Activated T-cell treated with anti-CD3 and anti-CD28 coated beads, Interleukin-2, amount 50 U/mL, for 48 hours (primary cell): ENCODE data around the gene PLK5.
"Not testable (repeated sequence)": the region's sequence is repeated elsewhere in the genome, so short reads cannot be mapped to it uniquely, and the experiment has no call there.

Source experiments
- DNase-seq, 2 experiments: peaks; one replicate each; pipeline ENCODE4 v3.0.0-alpha.2; 2020

The PLK5 gene

DNA sequence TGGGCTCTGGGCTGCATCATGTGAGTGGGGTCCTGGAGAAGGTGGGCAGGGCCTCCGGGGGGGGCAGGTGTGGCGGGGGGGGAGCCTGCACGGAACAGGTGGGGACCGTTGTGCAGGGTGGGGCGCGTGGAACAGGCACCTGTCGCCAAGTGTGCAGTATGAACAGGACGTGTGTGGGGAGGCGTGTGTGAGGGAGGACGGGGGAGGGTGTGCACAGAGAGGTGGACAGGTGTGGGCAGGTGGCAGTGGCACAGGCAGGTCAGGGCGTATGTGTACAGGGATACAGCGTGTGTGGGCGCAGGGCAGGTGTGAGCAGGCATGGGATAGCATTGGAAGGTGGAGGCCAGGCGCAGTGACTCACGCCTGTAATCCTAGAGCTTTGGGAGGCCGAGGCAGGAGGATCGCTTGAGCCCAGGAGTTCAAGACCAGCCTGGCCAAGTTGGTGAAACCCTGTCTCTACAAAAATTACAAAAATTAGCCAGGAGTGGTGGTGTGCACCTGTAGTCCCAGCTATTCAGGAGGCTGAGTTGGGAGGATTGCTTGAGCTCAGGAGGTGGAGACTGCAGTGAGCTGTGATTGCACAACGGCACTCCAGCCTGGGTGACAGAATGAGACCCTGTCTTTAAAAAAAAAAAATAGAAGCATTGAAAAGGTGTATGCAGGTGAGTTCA is 3.2 kb downstream of the PLK5 start:
- DNase-seq = no peak

DNA sequence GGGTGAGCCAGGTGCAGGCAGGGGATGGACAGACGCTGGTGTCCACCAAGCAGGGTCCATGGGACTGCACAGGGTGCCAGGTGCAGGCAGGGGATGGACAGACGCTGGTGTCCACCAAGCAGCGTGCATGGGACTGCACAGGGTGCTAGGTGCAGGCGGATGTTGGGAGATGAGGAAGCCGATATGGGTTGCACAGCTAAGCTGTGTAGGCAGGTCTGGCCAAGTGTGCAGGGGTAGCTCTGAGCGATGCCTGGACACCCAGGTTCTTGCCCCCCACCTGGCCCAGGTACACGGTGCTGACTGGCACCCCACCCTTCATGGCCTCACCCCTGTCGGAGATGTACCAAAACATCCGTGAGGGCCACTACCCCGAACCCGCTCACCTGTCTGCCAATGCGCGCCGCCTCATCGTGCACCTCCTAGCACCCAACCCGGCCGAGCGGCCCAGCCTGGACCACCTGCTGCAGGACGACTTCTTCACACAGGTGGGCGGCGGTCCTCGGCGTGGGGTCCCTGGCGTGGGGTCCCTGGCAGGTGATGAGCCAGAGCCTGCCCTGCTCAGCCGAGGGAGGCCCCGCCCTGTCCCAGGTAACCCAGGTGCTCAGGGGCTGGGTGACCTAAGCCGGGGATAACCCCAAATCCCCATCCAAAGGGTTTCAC is 3.9 kb downstream of the PLK5 start:
- no peak for DNase-seq

DNA sequence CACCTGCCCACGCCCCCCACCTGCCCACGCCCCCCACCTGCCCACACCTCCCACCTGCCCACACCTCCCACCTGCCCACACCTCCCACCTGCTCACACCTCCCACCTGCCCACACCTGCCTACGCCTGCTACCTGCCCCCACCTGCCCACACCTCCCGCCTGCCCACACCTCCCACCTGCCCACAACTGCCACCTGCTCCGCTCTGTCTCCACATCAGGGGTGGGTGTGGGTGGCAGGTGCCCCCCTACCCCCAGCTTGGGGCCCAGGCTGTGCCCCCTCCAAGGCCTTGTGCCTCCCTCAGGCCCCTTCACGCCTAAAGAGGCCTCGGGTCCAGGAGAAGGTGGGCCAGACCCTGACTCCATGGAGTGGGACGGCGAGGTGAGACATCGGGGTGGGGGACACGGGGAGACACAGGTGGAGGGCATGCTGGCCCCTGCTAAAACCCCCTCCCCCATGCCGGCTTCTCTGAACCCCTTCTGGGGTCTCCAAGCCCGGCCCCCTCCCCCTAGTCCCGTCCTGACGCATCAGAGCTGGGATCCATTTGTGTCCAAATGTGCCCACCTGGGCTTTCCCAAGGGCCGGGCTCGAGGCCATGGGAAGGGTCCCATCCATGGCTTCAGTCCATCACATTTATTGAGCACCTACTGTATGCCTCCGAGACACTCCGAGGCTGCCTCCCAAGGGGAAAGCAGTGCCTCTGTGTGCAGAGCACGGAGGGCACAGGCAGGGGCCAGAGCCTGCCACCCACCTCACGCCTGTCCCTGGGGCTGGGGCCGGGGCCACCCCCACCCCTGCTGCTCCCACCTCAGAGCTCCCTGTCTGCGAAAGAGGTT is 4.9 kb downstream of the PLK5 start:
- DNase-seq = no peak

DNA sequence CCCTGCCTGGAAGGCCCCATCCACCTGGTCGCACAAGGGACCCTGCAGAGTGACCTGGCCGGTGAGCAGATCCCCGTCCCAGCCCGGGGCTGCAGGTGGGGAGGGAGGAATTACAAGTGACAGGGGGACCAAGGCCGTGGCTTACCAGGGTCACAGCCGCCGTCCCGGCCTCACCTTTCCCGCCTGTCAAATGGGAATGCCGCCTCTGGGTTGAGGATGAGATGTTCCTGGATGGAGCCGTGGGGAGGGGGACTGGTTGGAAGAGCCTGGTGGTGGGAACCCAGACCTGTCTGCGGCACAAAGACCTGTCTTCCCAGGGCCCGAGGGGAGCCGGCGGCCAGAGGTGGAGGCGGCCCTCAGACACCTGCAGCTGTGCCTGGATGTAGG is 5.5 kb downstream of the PLK5 start:
- DNase-seq = no peak

DNA sequence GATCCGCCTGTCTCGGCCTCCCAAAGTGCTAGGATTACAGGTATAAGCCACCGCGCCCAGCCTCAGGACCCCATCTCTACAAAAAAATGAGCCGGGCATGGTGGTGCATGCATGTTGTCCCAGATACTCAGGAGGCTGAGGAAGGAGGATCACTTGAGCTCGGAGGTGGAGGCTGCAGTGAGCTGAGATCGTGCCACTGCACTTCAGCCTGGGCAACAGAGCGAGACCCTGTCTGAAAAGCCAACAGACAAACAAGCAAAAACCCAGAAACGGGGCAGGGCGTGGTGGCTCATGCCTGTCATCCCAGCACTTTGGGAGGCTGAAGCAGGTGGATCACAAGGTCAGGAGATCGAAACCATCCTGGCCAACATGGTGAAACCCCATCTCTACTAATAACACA is 7.0 kb downstream of the PLK5 start:
- not testable (repeated sequence) for DNase-seq

DNA sequence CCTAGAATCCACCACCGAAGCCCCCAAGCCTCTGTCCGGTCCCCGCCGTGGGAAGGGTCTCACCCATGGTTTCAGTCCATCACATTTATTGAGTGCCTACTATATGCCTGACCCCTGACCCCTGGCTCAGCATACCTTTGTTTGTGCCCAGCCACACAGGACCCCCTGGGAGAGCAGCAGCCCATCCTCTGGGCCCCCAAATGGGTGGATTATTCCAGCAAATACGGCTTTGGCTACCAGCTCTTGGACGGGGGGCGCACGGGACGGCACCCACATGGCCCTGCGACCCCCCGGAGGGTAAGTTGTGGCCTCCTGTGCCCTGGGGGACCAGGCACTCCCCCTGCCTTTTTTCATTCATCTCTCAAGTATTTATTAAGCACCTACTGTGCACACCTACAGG is 7.7 kb downstream of the PLK5 start:
- DNase-seq = no peak

DNA sequence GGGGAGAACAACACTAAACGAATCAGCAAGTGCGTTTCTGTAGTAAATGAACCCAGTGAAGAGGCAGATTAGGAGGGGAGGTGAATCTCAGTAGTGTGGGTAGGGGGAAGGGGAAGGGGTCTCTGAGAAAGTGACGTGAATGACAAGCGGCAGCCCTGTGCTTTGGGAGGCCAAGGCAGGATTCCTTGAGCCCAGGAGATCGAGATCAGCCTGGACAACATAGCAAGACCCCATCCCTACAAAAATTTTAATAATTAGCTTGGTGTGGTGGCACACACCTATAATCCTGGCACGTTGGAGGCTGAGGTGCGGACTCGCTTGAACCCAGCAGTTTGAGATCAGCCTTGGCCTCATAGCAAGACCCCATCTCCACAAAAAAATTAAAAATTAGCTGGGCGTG is 8.1 kb downstream of the PLK5 start:
- DNase-seq = no peak

DNA sequence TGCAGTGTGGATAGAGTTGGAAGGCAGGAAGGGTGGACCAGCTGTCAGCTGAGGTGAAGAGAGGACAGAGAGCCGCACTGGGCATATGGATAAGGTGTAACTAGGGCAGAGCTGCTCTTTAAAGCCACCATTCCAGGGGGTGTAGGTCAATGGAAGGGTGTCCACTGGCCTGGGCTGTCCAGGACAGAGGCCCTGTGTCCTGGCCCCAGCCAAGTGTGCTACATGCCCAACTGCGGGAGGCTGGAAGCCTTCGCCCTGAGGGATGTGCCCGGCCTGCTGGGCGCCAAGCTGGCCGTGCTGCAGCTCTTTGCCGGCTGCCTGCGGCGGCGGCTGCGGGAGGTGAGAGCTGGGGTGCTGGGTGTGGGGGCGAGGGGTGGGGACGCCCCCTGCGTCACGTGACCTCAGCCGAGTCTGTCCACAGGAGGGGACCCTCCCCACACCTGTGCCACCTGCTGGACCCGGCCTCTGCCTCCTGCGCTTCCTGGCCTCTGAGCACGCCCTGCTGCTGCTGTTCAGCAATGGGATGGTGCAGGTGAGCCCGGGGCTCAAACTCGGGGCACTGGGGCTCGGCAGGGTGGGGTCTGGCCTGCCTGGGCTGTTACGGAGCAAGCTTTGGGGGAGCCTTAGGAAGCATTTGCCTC is 9.8 kb downstream of the PLK5 start:
- no peak for DNase-seq

DNA sequence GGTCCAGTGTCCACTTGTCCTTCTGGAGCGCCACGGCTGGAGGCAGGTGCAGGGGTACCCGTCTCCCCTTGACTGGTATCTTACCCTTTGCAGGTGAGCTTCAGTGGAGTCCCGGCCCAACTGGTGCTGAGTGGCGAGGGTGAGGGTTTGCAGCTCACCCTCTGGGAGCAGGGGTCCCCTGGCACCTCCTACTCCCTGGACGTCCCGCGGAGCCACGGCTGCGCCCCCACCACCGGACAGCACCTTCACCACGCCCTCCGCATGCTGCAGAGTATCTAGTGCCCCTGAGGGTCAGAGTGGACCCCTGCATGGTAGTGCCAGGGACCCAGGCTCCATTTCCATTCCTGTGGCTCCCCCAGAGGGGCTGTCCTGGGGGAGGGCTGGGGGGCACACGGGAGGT is 11.1 kb downstream of the PLK5 start:
- no peak for DNase-seq

DNA sequence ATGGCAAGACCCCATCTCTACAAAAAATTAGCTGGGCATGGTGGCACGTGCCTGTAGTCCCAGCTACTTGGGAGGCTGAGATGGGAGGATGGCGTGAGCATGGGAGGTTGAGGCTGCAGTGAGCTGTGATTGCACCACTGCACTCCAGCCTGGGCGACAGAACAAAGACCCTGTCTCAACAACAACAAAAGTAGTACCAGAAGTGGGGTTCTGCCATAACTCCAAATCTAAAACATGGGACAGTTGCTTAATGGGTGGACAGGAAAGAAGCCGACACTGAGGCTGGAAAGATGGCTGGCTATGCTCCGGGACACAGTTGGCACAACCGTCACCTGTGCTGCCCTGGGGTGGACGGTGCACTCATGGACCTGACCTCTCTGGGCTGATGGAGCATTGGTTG is 11.8 kb downstream of the PLK5 start:
- not testable (repeated sequence) for DNase-seq

DNA sequence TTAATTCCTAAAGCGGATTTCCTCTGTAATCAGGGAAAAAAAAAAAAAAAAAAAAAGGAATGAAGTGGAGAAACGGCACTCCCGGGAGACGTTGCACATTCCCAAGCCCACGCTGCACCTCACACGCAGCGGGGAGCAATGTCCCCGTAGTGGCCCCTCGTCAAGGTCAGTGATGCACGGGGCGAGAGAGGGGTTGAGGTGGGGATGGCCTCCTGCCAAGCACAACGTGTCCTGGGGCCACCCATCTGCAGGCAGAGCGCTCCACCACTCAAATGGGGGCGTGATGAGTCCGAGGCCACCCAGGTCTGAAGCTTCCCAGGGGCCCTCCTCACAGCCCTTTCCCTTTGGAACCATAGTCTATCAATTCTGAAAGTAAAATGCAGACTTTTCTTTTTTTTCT is 15.1 kb downstream of the PLK5 start:
- DNase-seq = no peak

DNA sequence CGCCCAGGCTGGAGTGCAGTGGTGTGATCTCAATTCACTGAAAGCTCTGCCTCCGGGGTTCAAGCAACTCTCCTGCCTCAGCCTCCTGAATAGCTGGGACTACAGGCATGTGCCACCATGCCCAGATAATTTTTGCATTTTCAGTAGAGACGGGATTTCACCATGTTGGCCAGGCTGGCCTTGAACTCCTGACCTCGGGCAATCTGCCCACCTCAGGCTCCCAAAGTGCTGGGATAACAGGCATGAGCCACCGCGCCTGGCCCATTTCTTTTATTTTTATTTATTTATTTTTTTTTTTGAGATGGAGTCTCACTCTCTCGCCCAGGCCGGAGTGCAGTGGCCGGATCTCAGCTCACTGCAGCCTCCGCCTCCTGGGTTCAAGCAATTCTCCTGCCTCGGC is 15.9 kb downstream of the PLK5 start:
- not testable (repeated sequence) for DNase-seq

DNA sequence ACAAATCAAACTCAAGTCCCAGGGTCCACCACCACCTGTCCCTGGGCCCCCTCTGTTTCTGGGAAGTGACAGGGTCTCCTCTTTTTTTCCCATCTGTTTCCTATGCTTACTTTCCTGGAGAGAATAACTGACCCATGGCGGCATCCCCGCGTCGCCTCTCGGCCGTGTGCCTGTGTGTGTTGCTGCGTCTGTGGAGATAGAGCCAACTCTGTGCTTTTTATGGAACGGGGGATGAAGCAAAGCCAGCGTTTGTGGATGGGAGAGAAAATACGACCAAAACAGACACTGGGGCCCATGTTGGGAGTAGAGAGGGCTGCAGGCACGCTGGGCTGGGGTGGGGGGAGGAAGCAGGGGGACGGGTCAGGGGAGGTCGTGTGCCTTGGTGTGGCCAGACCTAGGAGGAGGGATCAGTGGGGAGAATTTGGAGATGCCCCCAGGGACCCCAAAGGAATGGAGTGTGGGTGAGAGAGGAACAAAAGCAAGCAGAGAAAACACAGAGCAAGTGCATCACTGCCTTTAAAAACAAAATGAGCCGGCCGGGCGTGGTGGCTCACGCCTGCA is 16.6 kb downstream of the PLK5 start:
- DNase-seq = no peak

DNA sequence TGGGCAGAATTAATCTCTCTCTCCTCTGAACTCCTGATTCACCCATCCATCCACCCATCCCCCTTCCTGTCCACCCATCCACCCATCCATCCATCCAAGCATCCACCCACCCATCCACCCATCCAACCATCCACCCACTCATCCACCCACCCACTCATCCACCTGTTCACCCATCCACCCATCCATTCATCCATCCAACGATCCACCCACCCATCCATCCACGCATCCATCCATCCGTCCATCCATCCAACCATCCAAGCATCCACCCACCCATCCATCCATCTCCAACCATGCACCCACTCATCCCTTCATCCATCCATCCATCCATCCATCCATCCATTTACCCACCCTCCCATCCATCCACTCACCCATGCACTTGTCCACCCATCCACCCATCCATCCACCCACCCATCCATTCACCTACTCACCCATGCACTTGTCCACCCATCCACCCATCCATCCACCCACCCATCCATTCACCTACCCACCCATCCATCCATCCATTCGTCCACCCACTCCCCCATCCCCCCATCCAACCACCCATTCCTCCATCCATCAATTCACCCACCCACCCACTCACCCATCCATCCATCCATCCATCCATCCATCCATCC is 25.6 kb downstream of the PLK5 start:
- DNase-seq = no peak

DNA sequence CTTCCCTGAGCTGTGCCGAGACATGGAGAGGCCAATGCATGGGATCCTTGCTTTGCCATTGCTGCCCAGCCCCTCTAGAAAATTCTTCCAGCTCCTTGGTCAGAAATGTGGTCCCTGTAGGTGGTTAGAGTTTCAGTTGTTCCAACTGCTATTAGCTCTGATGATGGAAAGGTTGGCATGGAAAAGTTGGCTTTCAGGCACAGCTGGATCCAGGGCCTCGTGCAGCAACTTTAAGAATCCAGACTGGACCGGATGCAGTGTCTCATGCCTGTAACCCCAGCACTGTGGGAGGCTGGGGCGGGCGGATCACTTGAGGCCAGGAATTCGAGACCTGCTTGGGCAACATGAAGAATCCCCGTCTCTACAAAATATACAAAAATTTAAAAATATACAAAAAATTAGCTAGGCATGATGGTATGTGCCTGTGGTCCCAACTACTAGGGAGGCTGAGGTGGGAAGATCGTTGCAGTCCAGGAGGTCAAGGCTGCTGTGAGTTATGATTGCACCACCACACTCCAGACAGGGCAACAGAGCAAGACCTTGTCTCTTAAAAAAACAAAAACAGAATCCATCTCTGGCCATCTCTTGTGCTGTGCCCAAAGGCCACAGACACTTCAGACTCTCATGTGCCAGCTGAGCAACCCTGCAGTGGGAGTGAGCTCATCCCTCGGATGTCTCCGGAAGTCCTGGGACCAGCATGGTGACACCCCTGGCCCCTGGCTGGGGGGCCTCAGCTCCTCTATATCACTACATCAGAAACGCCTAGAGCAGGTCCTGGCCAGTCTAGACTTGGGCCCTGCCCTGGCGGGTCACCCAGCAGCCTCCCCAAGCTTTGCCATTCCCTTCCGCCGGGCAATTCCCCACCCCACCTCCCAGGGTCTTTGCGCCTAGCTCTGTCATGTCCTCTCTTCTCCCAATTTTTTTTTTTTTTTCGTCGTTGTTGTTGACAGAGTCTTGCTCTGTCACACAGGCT is 27.5 kb downstream of the PLK5 start:
- DNase-seq = no peak

DNA sequence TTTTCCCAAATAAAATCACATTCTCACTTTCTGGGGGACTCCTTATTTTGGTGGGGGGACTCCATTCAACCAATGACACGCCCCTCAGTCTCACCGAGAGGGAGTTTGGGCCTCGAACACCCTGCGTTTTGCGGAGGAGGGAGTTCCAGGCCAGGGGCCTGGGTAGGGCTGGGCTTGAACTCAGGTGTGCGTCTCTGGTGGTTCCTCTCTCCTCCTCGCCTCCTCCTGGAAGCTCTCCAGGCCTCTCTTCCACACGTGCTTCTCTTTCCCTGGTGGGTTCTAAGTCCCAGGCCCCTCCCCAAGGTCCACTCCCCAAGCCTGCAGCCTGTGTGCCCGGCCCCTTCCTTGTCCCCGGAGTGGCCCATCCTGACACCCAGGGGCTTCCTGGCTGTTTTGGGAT is 29.5 kb downstream of the PLK5 start:
- DNase-seq = no peak

DNA sequence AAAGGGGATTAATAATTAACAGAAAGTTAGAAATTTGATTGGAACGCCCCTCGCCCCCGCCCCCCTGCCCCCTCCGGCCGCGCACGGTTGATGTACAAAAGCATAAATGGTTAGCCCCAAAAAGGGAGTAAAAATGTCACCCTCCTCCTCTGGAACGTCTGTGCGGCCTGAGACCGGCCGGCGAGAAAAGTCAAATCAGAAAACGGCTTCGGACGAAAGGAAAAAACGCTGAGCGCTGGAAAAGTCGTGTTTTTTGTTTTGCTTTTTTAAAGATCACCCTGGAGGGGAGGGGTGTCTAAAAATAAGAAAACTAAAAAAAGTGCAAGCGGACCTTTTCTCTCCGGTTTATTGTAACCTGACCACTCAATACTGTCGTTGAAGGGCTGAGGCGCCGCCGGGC is 31.1 kb downstream of the PLK5 start:
- no peak for DNase-seq

DNA sequence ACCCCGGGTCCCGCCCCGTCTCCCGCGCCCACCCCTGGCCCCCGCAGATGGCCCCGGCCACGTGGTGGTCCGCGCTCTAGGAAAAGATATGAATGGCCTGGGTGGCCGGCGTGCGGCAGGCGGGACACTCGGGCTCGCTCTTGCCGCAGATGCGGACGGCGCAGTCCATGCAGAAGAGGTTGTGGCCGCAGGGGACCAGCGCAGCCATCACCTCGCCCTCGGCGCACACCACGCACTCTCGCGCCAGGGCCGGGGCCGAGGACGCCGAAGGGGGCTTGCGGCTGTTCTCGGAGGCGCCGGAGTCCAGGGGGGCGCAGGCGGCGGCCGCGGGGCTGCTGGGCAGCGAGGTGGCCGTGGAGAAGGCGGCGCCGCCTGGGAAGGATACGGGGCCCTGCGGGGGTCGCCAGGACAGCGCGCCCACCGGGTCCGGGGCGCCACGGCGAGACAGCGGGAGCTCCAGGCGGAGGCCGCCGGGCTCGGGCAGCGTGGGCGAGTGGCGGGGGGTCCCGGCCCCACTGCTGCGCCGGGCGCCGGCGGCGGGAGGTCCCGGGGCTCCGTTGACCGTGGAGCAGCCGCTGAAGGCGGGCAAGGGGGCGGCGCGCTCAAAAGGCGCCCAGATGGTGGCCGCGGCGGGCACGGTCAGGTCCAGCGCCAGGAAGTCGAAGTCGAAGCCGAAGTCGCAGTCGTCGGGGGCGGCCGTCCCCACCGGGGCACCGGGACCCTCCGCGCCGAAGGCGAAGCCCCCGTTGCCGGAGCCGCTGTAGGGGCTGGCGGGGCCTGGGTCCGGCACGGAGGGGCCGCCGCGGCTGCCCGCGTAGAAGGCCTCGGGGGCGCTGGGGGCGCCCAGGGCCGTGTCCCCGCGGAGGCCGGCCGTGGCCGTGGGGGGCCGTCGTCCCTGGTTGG is 31.9 kb downstream of the PLK5 start:
- DNase-seq = no peak

DNA sequence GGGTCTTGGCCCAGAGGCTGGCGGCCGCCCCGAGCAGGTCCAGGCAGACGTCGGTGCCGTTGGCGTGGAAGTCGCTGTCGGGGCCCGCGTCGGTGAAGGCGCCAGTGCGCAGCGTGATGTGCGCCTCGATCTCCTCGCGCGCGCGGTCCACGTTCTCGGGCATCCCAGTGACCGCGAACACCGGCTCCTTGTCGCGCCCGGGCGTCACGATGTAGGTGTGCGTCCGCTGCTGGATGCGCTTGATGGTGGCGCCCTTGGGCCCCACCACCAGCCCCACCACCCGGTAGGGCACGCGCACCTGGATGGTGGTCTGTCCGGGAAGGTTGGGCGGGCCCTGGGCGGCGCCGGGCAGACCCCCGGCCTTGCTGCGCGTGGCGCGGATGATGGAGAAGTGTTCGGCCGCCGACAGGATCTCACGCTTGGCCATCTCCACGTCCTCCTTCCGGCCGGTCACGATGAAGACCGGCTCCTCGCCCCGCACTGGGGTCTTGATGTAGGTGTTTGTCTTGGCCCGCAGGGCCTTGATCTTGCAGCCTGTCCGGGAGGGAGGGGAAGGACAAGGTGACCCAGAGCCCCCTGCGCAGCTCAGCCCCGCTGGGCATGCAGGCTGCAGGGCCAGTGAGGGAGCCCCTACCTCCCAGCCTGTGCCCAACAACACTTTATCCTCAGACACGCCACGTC is 32.7 kb downstream of the PLK5 start:
- no peak for DNase-seq

DNA sequence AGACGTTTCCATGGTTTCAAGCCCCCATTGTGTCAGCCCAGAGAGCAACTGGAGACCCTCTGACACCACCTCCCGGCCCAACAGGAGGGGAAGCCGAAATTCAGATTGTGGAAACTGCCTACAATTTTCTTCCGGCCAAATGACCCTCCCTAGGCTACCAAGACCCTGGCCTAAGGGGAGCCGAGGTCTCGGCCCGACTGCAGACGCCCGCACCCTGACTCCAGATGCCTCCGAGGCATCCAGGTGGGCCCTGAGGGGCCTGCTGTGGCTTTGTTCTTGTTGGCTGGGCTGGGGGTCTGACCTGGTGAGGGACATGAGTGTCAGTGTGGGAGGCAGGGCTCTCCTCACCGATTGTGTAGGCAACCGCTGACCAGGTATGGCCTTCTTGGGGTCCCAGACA is 34.7 kb downstream of the PLK5 start:
- DNase-seq = no peak
